Right atrium auricular region (tissue), 2 donors: Measurements from ENCODE around the gene RRM1. TPM values are rescaled to one million over a fixed set of nuclear protein-coding genes. Genes with fewer than 3 reads are reported as not detected.
"Not testable (repeated sequence)": the region's sequence is repeated elsewhere in the genome, so short reads cannot be mapped to it uniquely, and the experiment has no call there.

Experiments used
- DNase-seq: peaks from one replicate; pipeline ENCODE4 v3.0.0-alpha.2; 2019; ENCODE audit warnings: low spot score
- H3K27ac ChIP-seq, 2 donors: fragments of 200-600 bp; sonication (generic); 1 replicate in 1 of 2; 2 replicates in 1 of 2; pipeline ENCODE4 v1.5.1; 2016 to 2019
- H3K27me3 ChIP-seq, 2 donors: fragments of 200-600 bp; sonication (generic); one replicate each; pipeline versions ENCODE4 v1.5.1 to v1.6.0; 2017 to 2019
- H3K36me3 ChIP-seq: fragments of 200-600 bp; sonication (generic); one replicate; pipeline ENCODE4 v1.5.1; 2016
- H3K4me1 ChIP-seq, 2 donors: fragments of 200-600 bp; sonication (generic); one replicate each; pipeline versions ENCODE4 v1.5.1 to v1.6.0; 2017 to 2019
- H3K4me3 ChIP-seq, 2 donors: fragments of 200-600 bp; sonication (generic); 1 replicate in 1 of 2; 2 replicates in 1 of 2; pipeline ENCODE4 v1.5.1; 2017 to 2019; ENCODE audit warnings: mild to moderate bottlenecking in 1 of 2, moderate library complexity in 1 of 2
- H3K9me3 ChIP-seq, 2 donors: fragments of 200-600 bp; sonication (generic); one replicate each; pipeline ENCODE4 v1.5.1; 2019
- CTCF ChIP-seq, 2 donors: fragments of 200-600 bp; sonication (generic); IDR thresholded peaks; one replicate each; pipeline ENCODE4 v1.5.1; 2019; ENCODE audit warnings: antibody characterized with exemption in 2 of 2
- total RNA-seq, 2 donors: library from RNA; depleted of rRNA; stranded (reverse); fragments of >200 nt; gene quantifications; one replicate each; pipeline ENCODE4 v1.1.0, GENCODE V29; 2016

The RRM1 gene
- total RNA-seq, 2 donors from 2014 or later: 18.3 to 26.7 TPM

- no peak for TF ChIP-seq CTCF (IDR thresholded peaks at IDR 0.05)
- peaks cover 63% of the 10 kb centered on the region for H3K36me3 ChIP-seq
Observed at GRCh38 chr11:4125141-4125540, 30.5 kb downstream of the RRM1 start.

GRCh38 chr11:4127357-4127756 lies 32.8 kb downstream of the RRM1 start:
- Histone ChIP-seq H3K9me3 (no peaks in the 10 kb centered on the region), H3K4me3 (no peak overlapping the region), H3K4me1 (no peaks in the 10 kb centered on the region), H3K27ac (no peak overlapping the region), H3K36me3 (peaks cover 63% of the 10 kb centered on the region), H3K27me3 (no peaks in the 10 kb centered on the region)
- no peak for TF ChIP-seq CTCF (IDR thresholded peaks at IDR 0.05)
- no peak for DNase-seq

More at GRCh38 chr11:4125141-4125540, 30.5 kb downstream of the RRM1 start:
- H3K4me1 ChIP-seq: no peaks in the 10 kb centered on the region
- no peaks in the 10 kb centered on the region for H3K27me3 ChIP-seq
- H3K27ac ChIP-seq: no peak overlapping the region
- H3K4me3 ChIP-seq: no peak overlapping the region
- no peaks in the 10 kb centered on the region for H3K9me3 ChIP-seq
- DNase-seq: no peak

- H3K27ac ChIP-seq, H3K27me3 ChIP-seq, H3K4me1 ChIP-seq, H3K4me3 ChIP-seq, H3K9me3 ChIP-seq, DNase-seq: not testable (repeated sequence)
- H3K36me3 ChIP-seq: peaks cover 55% of the 10 kb centered on the region
Observed at GRCh38 chr11:4130219-4130618, 35.6 kb downstream of the RRM1 start.

- no peak overlapping the region for H3K27ac ChIP-seq
- TF ChIP-seq CTCF (IDR thresholded peaks at IDR 0.05): no peak
- H3K4me3 ChIP-seq: no peak overlapping the region
- no peak for DNase-seq
- peaks cover 0 to 4% of the 10 kb centered on the region in 2 donors for H3K9me3 ChIP-seq
- no peaks in the 10 kb centered on the region for H3K27me3 ChIP-seq
- H3K4me1 ChIP-seq: no peaks in the 10 kb centered on the region
- H3K36me3 ChIP-seq: peaks cover 45% of the 10 kb centered on the region
Observed at GRCh38 chr11:4134806-4135205, 40.2 kb downstream of the RRM1 start.

- H3K4me3 ChIP-seq: no peak overlapping the region
- peaks cover 0 to 15% of the 10 kb centered on the region in 2 donors for H3K9me3 ChIP-seq
- H3K27ac ChIP-seq: no peak overlapping the region
- DNase-seq: no peak
- no peaks in the 10 kb centered on the region for H3K4me1 ChIP-seq
- no peaks in the 10 kb centered on the region for H3K27me3 ChIP-seq
- TF ChIP-seq CTCF (IDR thresholded peaks at IDR 0.05): no peak
- peaks cover 23% of the 10 kb centered on the region for H3K36me3 ChIP-seq
Observed at GRCh38 chr11:4138497-4138896, 43.9 kb downstream of the RRM1 start.

- H3K4me3 ChIP-seq: no peak overlapping the region
- H3K36me3 ChIP-seq: peaks cover 17% of the 10 kb centered on the region
- no peak overlapping the region for H3K27ac ChIP-seq
- DNase-seq: no peak
- peaks cover 0 to 15% of the 10 kb centered on the region in 2 donors for H3K9me3 ChIP-seq
- H3K4me1 ChIP-seq: no peaks in the 10 kb centered on the region
- TF ChIP-seq CTCF (IDR thresholded peaks at IDR 0.05): no peak
- H3K27me3 ChIP-seq: no peaks in the 10 kb centered on the region
Observed at GRCh38 chr11:4140067-4140636, 45.6 kb downstream of the RRM1 start.
